PC-3 (cell line): ENCODE results near the gene KRTAP12-2.

Experiments
- EZH2 ChIP-seq: fragments of 300-600 bp; sonication (generic); IDR thresholded peaks from one replicate; pipeline ENCODE4 v1.6.1; 2017; ENCODE audit warnings: antibody characterized with exemption, mild to moderate bottlenecking, low read length; ENCODE audit not compliant: unreplicated experiment
- EZH2phosphoT487 ChIP-seq: fragments of 300-600 bp; sonication (generic); IDR thresholded peaks from 2 replicates; pipeline ENCODE4 v1.6.1; 2018; ENCODE audit warnings: mild to moderate bottlenecking, antibody characterized with exemption, low read length, borderline replicate concordance
- TF ChIP-seq, protein P1 (sequence below): fragments of 300-600 bp; sonication (generic); conservative IDR thresholded peaks from 2 replicates; pipeline ENCODE4 v1.5.1; 2017; ENCODE audit warnings: antibody characterized with exemption, low read depth, mild to moderate bottlenecking, low read length

DNA sequence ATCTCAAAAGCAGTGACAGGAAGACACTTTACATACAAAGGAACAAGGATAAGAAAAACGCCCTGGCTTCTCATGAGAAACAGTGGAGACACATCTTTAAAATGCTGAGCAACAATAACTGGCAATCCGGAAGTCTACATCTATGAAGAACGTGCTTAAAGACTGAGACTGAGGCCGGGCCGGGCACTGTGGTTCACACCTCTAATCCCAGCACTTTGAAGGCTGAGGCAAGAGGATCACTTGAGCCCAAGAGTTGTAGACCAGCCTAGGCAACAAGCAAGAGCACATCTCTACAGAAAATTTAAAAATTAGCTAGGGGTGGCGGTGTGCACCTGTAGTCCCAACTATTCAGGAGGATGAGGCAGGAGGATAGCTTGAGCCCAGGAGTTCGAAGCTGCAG, 17.4 kb upstream of the KRTAP12-2 start:
- TF ChIP-seq, protein P1, sequence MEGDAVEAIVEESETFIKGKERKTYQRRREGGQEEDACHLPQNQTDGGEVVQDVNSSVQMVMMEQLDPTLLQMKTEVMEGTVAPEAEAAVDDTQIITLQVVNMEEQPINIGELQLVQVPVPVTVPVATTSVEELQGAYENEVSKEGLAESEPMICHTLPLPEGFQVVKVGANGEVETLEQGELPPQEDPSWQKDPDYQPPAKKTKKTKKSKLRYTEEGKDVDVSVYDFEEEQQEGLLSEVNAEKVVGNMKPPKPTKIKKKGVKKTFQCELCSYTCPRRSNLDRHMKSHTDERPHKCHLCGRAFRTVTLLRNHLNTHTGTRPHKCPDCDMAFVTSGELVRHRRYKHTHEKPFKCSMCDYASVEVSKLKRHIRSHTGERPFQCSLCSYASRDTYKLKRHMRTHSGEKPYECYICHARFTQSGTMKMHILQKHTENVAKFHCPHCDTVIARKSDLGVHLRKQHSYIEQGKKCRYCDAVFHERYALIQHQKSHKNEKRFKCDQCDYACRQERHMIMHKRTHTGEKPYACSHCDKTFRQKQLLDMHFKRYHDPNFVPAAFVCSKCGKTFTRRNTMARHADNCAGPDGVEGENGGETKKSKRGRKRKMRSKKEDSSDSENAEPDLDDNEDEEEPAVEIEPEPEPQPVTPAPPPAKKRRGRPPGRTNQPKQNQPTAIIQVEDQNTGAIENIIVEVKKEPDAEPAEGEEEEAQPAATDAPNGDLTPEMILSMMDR: no peak
- TF ChIP-seq EZH2 (no peak), EZH2phosphoT487 (no peak)
